ENCODE data around the gene AP1S2. TPM values are rescaled to one million over a fixed set of nuclear protein-coding genes. Genes with fewer than 3 reads are reported as not detected.

Gene AP1S2
- total and polyA plus RNA-seq, 2 of the 13 experiments (the other 11 are each of a cell fraction or from before 2014, with no cell fraction given) = 10.1 to 18.8 TPM

GRCh38 chrX:15789979-15790768 lies 64.4 kb downstream of the AP1S2 start, which contains the start of gene ZRSR2 (continued):
- TF ChIP-seq GPBP1L1 (CRISPR knock-in tag; IDR thresholded peaks at IDR 0.05) (no peak), ZBTB1 (CRISPR knock-in tag; IDR thresholded peaks at IDR 0.05; ENCODE audit: borderline replicate concordance) (no peak), NFE2L2 (IDR thresholded peaks at IDR 0.05; ENCODE audit: low read length) (no peak), YEATS2 (CRISPR knock-in tag; IDR thresholded peaks at IDR 0.05; ENCODE audit: borderline replicate concordance) (no peak), SUZ12 (IDR thresholded peaks at IDR 0.05; ENCODE audit: low read depth, low read length) (no peak), ZNF121 (CRISPR knock-in tag; IDR thresholded peaks at IDR 0.05) (no peak), SOX6 (IDR thresholded peaks at IDR 0.05) (no peak), SOX6 (CRISPR knock-in tag; IDR thresholded peaks at IDR 0.05) (peak; percentile 19), CREB1 (IDR thresholded peaks at IDR 0.05) (no peak), CREB1 (CRISPR knock-in tag; IDR thresholded peaks at IDR 0.05) (no peak), ZNF382 (CRISPR knock-in tag; IDR thresholded peaks at IDR 0.05; ENCODE audit: borderline replicate concordance) (no peak), TAF1 (CRISPR knock-in tag; IDR thresholded peaks at IDR 0.05) (peak; percentile 80; the same call in 1 of the 2 replicates), ZNF512B (CRISPR knock-in tag; IDR thresholded peaks at IDR 0.05; ENCODE audit: borderline replicate concordance) (no peak), SAFB2 (CRISPR knock-in tag; IDR thresholded peaks at IDR 0.05; ENCODE audit: borderline replicate concordance, low read depth) (no peak), PITX1 (CRISPR knock-in tag; IDR thresholded peaks at IDR 0.05) (no peak), NFYC (CRISPR knock-in tag; IDR thresholded peaks at IDR 0.05) (no peak), ZNF598 (CRISPR knock-in tag; IDR thresholded peaks at IDR 0.05; ENCODE audit: borderline replicate concordance) (no peak), AGO2 (optimal IDR thresholded peaks at IDR 0.05; ENCODE audit: low read depth, low read length) (peak; percentile 33), ZNF639 (CRISPR knock-in tag; conservative IDR thresholded peaks at IDR 0.05) (no peak), KLF16 (CRISPR knock-in tag; IDR thresholded peaks at IDR 0.05) (no peak)

All from HepG2 (cell line).